ENCODE measurements around the gene IFIT5.

Gene IFIT5

DNA sequence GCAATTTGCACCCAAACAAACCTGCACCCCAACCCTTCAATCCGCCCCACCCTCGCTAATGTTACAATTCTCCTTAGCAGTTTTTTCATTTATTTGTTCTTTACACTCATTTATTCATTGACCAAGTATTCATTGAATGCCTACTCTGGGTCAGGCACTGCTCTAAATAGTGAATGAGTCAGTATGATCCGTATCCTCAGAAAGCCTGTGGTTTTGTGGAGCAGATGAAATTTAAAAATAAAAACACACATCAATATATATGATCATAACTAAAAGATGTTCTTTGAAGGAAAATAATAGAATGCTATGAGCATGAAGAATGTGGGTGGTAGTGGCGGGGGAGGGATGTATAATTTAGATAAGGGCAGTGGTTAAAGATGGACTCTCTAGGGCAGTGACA is 13.3 kb downstream of the IFIT5 start:
- no peak overlapping the region for H3K27ac ChIP-seq
- TF ChIP-seq, protein P1, sequence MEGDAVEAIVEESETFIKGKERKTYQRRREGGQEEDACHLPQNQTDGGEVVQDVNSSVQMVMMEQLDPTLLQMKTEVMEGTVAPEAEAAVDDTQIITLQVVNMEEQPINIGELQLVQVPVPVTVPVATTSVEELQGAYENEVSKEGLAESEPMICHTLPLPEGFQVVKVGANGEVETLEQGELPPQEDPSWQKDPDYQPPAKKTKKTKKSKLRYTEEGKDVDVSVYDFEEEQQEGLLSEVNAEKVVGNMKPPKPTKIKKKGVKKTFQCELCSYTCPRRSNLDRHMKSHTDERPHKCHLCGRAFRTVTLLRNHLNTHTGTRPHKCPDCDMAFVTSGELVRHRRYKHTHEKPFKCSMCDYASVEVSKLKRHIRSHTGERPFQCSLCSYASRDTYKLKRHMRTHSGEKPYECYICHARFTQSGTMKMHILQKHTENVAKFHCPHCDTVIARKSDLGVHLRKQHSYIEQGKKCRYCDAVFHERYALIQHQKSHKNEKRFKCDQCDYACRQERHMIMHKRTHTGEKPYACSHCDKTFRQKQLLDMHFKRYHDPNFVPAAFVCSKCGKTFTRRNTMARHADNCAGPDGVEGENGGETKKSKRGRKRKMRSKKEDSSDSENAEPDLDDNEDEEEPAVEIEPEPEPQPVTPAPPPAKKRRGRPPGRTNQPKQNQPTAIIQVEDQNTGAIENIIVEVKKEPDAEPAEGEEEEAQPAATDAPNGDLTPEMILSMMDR (conservative IDR thresholded peaks at IDR 0.05) = no peak
- TF ChIP-seq ZFX (IDR thresholded peaks at IDR 0.05) = no peak

- TF ChIP-seq ZFX (IDR thresholded peaks at IDR 0.05) = no peak
- TF ChIP-seq, protein P1 (conservative IDR thresholded peaks at IDR 0.05) = no peak
- no peak overlapping the region for H3K27ac ChIP-seq
Observed at GRCh38 chr10:89428877-89429276, 14.5 kb downstream of the IFIT5 start.

GRCh38 chr10:89431977-89432376 is 17.6 kb downstream of the IFIT5 start:
- no peak overlapping the region for H3K27ac ChIP-seq
- TF ChIP-seq ZFX (IDR thresholded peaks at IDR 0.05) = no peak

GRCh38 chr10:89438525-89438924 is 24.2 kb downstream of the IFIT5 start:
- no peak overlapping the region for H3K27ac ChIP-seq
- TF ChIP-seq ZFX (IDR thresholded peaks at IDR 0.05) = no peak

DNA sequence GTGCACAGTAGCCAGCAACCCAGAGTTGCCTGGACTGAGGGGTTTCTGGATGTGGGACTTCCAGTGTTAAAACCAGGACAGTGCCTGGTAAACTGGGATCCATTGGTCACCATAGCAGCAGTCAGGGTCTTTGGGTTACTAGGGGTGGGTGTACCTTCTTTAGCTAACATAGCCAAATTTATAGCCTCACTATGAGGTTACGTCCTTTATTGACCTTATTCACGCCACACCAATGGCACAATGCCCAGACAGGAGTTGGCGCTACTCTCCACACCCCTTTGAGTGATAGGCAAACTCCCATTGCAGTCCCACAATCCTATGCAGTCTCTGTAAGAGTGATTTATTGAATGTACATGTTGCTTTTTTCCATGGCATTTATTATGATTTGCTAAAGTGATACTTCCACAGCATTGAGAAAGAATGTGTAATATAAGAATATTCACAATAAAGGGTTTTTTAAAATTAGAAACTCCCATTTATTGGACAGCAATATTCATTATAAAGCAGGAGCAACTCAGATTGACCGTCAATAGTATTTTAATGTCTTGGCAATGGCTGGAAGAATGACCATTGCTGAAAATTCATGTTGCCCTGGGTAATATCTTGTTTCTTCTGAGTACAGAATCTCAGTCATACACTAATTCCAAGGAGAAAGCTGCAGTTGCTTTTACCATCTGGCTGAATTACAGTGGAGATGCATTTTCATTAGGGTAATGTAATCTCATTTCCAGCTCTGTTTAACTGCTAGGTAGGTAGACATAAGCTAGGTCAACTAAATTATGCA is 26.1 kb downstream of the IFIT5 start:
- H3K27ac ChIP-seq = no peak overlapping the region
- TF ChIP-seq, protein P1 (conservative IDR thresholded peaks at IDR 0.05) = no peak
- no peak for TF ChIP-seq ZFX (IDR thresholded peaks at IDR 0.05)

- H3K27ac ChIP-seq = no peak overlapping the region
- TF ChIP-seq ZFX (IDR thresholded peaks at IDR 0.05) = no peak
- TF ChIP-seq, protein P1 (conservative IDR thresholded peaks at IDR 0.05) = no peak
Observed at GRCh38 chr10:89442289-89442688, 27.9 kb downstream of the IFIT5 start.

GRCh38 chr10:89444819-89445218 is 30.5 kb downstream of the IFIT5 start:
- peak overlapping the region; percentile 19; the same call in 1 of the 2 replicates for H3K27ac ChIP-seq

- TF ChIP-seq, protein P1 (conservative IDR thresholded peaks at IDR 0.05) = no peak
- TF ChIP-seq ZFX (IDR thresholded peaks at IDR 0.05) = no peak
- no peak overlapping the region for H3K27ac ChIP-seq
Observed at GRCh38 chr10:89450901-89451300, 36.5 kb downstream of the IFIT5 start.

GRCh38 chr10:89452193-89452592 is 37.8 kb downstream of the IFIT5 start:
- no peak overlapping the region for H3K27ac ChIP-seq
- TF ChIP-seq ZFX (IDR thresholded peaks at IDR 0.05) = no peak
- TF ChIP-seq, protein P1 (conservative IDR thresholded peaks at IDR 0.05) = no peak
